Fibroblast of skin of right biceps (primary cell): Measurements from ENCODE around the gene BDKRB2.
A peak's percentile ranks its signal among the peaks of the same experiment; 100 is the strongest.

Experiments used
- DNase-seq: peaks from one replicate; pipeline ENCODE4 v3.0.0-alpha.2; 2013

Gene BDKRB2

GRCh38 chr14:96204151-96205058 lies at the start of gene BDKRB2:
TSS of gene BDKRB2 (plus strand) at chr14:96204839. CDS start at chr14:96237108, 32,269 bp downstream.
- DNase-seq, result peak; percentile 83

GRCh38 chr14:96154900-96155299 lies 49.7 kb upstream of the BDKRB2 start:
- DNase-seq, result no peak

GRCh38 chr14:96156804-96157760 lies 47.6 kb upstream of the BDKRB2 start:
- no peak for DNase-seq

- no peak for DNase-seq
These were observed 45.9 kb upstream of the BDKRB2 start for GRCh38 chr14:96158735-96159134.

- DNase-seq, result no peak
These were observed 44.3 kb upstream of the BDKRB2 start for GRCh38 chr14:96160076-96160912.

- DNase-seq, result no peak
These were observed 43.7 kb upstream of the BDKRB2 start for GRCh38 chr14:96160913-96161310.

GRCh38 chr14:96161636-96162035 lies 43.0 kb upstream of the BDKRB2 start:
- no peak for DNase-seq

GRCh38 chr14:96162265-96162664 lies 42.4 kb upstream of the BDKRB2 start:
- DNase-seq, result no peak

- peak; percentile 67 for DNase-seq
These were observed 41.9 kb upstream of the BDKRB2 start for GRCh38 chr14:96162741-96163140.

- DNase-seq, result no peak
These were observed 39.7 kb upstream of the BDKRB2 start for GRCh38 chr14:96164861-96165490.

GRCh38 chr14:96165493-96166436 lies 38.9 kb upstream of the BDKRB2 start:
- no peak for DNase-seq

GRCh38 chr14:96166461-96167223 lies 38.0 kb upstream of the BDKRB2 start:
- peak; percentile 67 for DNase-seq

- DNase-seq, result peak; percentile 80
These were observed 37.2 kb upstream of the BDKRB2 start for GRCh38 chr14:96167224-96168148.

GRCh38 chr14:96168581-96168980 lies 36.1 kb upstream of the BDKRB2 start:
- no peak for DNase-seq

GRCh38 chr14:96170961-96171592 lies 33.6 kb upstream of the BDKRB2 start:
- DNase-seq, result no peak

- DNase-seq, result no peak
These were observed 30.8 kb upstream of the BDKRB2 start for GRCh38 chr14:96173636-96174475.

GRCh38 chr14:96176275-96176674 lies 28.4 kb upstream of the BDKRB2 start:
- DNase-seq, result peak; percentile 36
